ENCODE data around the gene ANKRD11.
"Not testable (repeated sequence)": the region's sequence is repeated elsewhere in the genome, so short reads cannot be mapped to it uniquely, and the experiment has no call there.

The ANKRD11 gene

DNA sequence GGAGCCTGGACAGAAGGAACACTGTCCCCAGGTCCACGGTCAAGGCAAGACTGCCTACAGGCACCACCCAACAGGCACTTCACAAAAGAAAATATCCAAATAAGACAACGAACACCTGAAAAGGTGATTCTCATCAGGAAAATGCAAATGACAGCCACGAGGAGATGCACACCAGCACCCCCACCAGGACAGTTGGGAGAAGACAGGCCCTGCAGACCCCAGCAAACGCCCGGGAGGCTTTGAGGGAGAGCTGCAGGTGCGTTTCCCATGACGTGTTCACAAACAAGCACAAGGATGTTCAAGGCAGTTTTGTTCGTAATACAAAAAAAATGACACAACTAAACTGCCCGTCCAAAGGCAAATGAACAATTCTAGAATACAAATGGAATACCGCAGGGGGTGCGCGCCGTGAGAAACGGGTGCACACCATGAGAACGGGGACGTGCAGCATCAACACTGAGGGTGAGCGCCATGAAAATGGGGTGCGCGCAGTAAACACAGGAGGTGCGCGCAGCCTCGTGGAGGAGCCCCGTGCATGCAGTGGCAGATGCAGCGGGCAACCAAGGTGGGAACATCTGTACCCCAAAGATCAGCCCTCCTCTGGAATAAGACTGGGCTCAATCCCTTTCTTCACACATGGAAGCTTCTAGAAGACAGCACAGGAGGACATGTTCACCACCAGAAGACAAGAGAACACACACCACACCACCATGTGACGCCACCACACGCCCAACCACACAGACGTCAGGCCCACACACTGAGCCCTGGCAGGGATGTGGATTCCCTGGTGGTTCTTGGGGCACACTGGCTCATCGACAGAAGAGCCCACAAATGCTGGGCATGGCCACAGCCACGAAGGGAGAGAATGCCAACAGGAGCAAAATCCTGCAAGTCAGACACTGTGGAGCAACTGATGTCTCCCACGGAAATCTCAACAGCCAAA lies 181.7 kb downstream of the ANKRD11 start:
- no peaks in the 10 kb centered on the region for H3K9me3 ChIP-seq (ENCODE audit: control insufficient read depth in 1 of 2, low read length in 2 of 2)
- H3K36me3 ChIP-seq (ENCODE audit: control insufficient read depth in 1 of 2, insufficient read depth in 2 of 2, low read length in 2 of 2): peaks cover 11 to 35% of the 10 kb centered on the region in 2 donors
- H3K4me3 ChIP-seq (ENCODE audit: low read depth in 1 of 2, low read length in 2 of 2): no peak overlapping the region
- H3K27me3 ChIP-seq (ENCODE audit: low read depth, low read length): no peaks in the 10 kb centered on the region
- no peaks in the 10 kb centered on the region for H3K4me1 ChIP-seq (ENCODE audit: control insufficient read depth in 1 of 2, insufficient read depth in 2 of 2, low read length in 2 of 2)
- H3K27ac ChIP-seq (ENCODE audit: low read length): no peak overlapping the region

DNA sequence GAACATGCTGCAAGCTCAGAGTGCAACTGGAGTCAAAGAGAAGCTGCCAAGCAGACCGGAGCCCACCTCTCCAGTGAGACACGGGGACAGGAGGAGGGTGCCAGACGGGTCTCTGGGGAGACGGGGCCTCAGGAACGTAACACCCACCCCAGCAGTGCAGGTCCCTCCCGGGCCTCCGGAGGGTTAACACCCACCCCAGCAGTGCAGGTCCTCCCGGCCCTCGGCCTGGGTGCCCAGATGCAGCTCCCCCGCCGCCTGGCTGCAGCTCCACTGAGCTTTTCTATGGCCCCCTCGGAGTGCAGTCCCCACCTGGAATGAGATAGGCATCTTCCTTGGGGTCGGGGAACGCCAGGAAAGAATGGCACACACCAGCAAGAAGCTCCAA lies 182.9 kb downstream of the ANKRD11 start:
- no peak overlapping the region for H3K27ac ChIP-seq (ENCODE audit: low read length)
- H3K4me3 ChIP-seq (ENCODE audit: low read depth in 1 of 2, low read length in 2 of 2): no peak overlapping the region
- H3K9me3 ChIP-seq (ENCODE audit: control insufficient read depth in 1 of 2, low read length in 2 of 2): no peaks in the 10 kb centered on the region
- H3K4me1 ChIP-seq (ENCODE audit: control insufficient read depth in 1 of 2, insufficient read depth in 2 of 2, low read length in 2 of 2): no peaks in the 10 kb centered on the region
- no peaks in the 10 kb centered on the region for H3K27me3 ChIP-seq (ENCODE audit: low read depth, low read length)
- H3K36me3 ChIP-seq (ENCODE audit: control insufficient read depth in 1 of 2, insufficient read depth in 2 of 2, low read length in 2 of 2): peaks cover 15 to 33% of the 10 kb centered on the region in 2 donors

DNA sequence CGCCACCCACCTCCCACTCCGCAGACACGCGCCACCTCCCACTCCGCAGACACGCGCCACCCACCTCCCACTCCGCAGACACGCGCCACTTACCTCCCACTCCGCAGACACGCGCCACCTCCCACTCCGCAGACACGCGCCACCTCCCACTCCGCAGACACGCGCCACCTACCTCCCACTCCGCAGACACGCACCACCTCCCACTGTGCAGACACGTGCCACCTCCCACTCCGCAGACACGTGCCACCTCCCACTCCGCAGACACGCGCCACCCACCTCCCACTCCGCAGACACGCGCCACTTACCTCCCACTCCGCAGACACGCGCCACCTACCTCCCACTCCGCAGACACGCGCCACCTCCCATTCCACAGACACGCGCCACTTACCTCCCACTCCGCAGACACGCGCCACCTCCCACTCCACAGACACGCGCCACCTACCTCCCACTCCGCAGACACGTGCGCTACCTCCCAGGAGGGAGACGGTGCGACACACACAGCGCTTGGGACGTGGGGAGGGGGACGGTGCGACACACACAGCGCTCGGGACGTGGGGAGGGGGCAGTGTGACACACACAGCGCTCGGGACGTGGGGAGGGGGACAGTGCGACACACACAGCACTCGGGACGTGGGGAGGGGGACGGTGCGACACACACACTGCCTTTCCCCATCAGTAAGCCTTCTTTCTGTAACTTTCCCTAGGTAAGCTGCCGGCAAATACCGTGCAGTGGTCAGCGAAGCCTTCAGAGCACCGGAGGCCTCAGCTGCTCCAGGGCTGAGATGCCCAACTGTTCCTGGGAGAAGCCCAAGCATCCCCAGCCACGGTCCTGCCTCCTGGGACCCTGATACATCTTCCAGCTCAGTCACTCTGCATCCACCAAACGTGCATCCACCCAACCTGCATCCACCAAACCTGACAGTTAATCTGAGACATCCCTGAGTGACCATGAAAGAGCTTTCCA lies 183.6 kb downstream of the ANKRD11 start:
- H3K27me3 ChIP-seq (ENCODE audit: low read depth, low read length); H3K9me3 ChIP-seq (ENCODE audit: control insufficient read depth in 1 of 2, low read length in 2 of 2); H3K4me1 ChIP-seq (ENCODE audit: control insufficient read depth in 1 of 2, insufficient read depth in 2 of 2, low read length in 2 of 2); H3K4me3 ChIP-seq (ENCODE audit: low read depth in 1 of 2, low read length in 2 of 2); H3K27ac ChIP-seq (ENCODE audit: low read length): not testable (repeated sequence)
- peaks cover 15 to 26% of the 10 kb centered on the region in 2 donors for H3K36me3 ChIP-seq (ENCODE audit: control insufficient read depth in 1 of 2, insufficient read depth in 2 of 2, low read length in 2 of 2)

DNA sequence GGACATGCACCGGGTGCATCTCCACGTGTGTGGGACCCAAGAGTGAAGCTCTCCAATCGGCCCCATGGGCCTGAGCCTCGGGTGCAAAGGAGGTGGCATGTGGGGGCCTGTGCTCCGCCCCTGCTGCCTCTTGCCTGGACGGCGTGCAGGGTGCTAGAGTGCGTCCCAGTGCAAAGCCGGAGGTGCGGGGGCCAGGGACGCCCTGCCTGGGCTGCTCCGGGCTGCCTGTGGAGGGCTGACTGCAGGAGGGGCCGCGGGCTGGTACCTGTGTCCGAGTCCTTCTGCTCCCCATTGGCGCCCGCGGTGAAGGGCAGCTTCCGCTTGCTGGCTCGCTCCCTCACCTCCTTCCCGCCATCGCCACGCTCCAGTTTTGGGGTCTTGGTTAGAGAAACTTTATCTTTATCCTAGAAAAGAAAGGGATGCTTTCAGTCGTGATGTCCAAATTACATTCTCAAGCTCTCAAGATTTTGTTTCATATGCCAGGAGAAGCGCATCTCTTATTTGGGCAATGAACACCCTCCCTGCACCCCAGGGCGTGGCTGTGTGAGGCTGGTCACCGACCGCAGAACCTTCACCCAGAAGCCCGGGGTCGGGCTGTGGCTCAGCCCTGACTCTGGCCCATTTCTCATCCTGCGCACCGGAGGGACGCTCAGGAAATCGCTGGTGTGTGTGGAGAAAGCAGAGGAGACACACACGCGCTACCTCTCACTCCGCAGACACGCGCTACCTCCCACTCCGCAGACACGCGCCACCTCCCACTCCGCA lies 185.2 kb downstream of the ANKRD11 start:
- Histone ChIP-seq H3K27me3 (ENCODE audit: low read depth, low read length) (no peaks in the 10 kb centered on the region), H3K4me3 (ENCODE audit: low read depth in 1 of 2, low read length in 2 of 2) (no peak overlapping the region), H3K27ac (ENCODE audit: low read length) (no peak overlapping the region), H3K9me3 (ENCODE audit: control insufficient read depth in 1 of 2, low read length in 2 of 2) (no peaks in the 10 kb centered on the region), H3K4me1 (ENCODE audit: control insufficient read depth in 1 of 2, insufficient read depth in 2 of 2, low read length in 2 of 2) (peaks cover 6 to 18% of the 10 kb centered on the region in 2 donors), H3K36me3 (ENCODE audit: control insufficient read depth in 1 of 2, insufficient read depth in 2 of 2, low read length in 2 of 2) (peaks cover 15 to 26% of the 10 kb centered on the region in 2 donors)

GRCh38 chr16:89304181-89304851 lies 186.0 kb downstream of the ANKRD11 start:
- no peak overlapping the region for H3K27ac ChIP-seq (ENCODE audit: low read length)
- no peaks in the 10 kb centered on the region for H3K27me3 ChIP-seq (ENCODE audit: low read depth, low read length)
- peaks cover 6 to 23% of the 10 kb centered on the region in 2 donors for H3K4me1 ChIP-seq (ENCODE audit: control insufficient read depth in 1 of 2, insufficient read depth in 2 of 2, low read length in 2 of 2)
- no peaks in the 10 kb centered on the region for H3K9me3 ChIP-seq (ENCODE audit: control insufficient read depth in 1 of 2, low read length in 2 of 2)
- H3K36me3 ChIP-seq (ENCODE audit: control insufficient read depth in 1 of 2, insufficient read depth in 2 of 2, low read length in 2 of 2): peaks cover 15 to 26% of the 10 kb centered on the region in 2 donors
- H3K4me3 ChIP-seq (ENCODE audit: low read depth in 1 of 2, low read length in 2 of 2): no peak overlapping the region

DNA sequence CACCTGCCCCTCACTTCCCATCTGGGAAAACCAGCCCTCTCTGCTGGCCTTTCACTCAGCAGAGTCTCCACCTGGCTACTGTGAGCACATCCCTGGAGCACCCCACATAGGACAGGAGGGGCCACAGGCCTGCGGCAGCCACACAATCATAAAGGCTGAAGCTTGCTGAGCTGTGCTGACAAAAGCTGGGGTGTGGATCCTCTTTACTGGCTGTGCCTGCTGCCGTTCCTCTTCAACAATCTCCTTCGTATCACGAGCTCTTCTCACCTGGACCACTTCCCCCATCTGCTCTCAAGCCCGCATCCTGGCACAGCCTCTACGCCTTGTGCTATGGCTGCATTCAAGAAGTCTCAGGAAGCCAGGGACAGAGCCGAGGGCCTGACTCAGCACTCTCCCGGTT lies 186.7 kb downstream of the ANKRD11 start:
- no peaks in the 10 kb centered on the region for H3K9me3 ChIP-seq (ENCODE audit: control insufficient read depth in 1 of 2, low read length in 2 of 2)
- H3K4me1 ChIP-seq (ENCODE audit: control insufficient read depth in 1 of 2, insufficient read depth in 2 of 2, low read length in 2 of 2): peaks cover 6 to 23% of the 10 kb centered on the region in 2 donors
- no peak overlapping the region for H3K4me3 ChIP-seq (ENCODE audit: low read depth in 1 of 2, low read length in 2 of 2)
- H3K36me3 ChIP-seq (ENCODE audit: control insufficient read depth in 1 of 2, insufficient read depth in 2 of 2, low read length in 2 of 2): peaks cover 15 to 22% of the 10 kb centered on the region in 2 donors
- H3K27ac ChIP-seq (ENCODE audit: low read length): no peak overlapping the region
- H3K27me3 ChIP-seq (ENCODE audit: low read depth, low read length): no peaks in the 10 kb centered on the region

DNA sequence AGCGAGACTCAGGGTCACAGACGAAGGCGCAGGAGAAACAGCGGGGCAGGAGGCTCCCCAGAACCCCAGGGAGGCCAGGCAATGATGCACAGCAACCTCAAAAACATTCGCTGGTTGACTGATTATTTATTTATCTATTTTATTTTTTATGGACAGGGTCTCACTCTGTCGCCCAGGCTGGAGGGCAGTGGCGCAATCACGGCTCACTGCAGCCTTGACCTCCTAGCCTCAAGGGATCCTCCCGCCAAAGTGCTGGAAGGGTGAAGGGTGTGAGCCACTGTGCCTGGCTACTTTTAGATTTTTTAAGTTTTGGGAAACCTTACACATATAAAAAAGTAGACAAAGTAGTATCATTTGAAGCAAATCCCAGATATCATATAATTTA lies 189.4 kb downstream of the ANKRD11 start:
- H3K4me1 ChIP-seq (ENCODE audit: control insufficient read depth in 1 of 2, insufficient read depth in 2 of 2, low read length in 2 of 2): peaks cover 6 to 27% of the 10 kb centered on the region in 2 donors
- no peak overlapping the region for H3K27ac ChIP-seq (ENCODE audit: low read length)
- no peak overlapping the region for H3K4me3 ChIP-seq (ENCODE audit: low read depth in 1 of 2, low read length in 2 of 2)
- H3K27me3 ChIP-seq (ENCODE audit: low read depth, low read length): no peaks in the 10 kb centered on the region
- H3K36me3 ChIP-seq (ENCODE audit: control insufficient read depth in 1 of 2, insufficient read depth in 2 of 2, low read length in 2 of 2): peaks cover 19 to 21% of the 10 kb centered on the region in 2 donors
- H3K9me3 ChIP-seq (ENCODE audit: control insufficient read depth in 1 of 2, low read length in 2 of 2): no peaks in the 10 kb centered on the region

DNA sequence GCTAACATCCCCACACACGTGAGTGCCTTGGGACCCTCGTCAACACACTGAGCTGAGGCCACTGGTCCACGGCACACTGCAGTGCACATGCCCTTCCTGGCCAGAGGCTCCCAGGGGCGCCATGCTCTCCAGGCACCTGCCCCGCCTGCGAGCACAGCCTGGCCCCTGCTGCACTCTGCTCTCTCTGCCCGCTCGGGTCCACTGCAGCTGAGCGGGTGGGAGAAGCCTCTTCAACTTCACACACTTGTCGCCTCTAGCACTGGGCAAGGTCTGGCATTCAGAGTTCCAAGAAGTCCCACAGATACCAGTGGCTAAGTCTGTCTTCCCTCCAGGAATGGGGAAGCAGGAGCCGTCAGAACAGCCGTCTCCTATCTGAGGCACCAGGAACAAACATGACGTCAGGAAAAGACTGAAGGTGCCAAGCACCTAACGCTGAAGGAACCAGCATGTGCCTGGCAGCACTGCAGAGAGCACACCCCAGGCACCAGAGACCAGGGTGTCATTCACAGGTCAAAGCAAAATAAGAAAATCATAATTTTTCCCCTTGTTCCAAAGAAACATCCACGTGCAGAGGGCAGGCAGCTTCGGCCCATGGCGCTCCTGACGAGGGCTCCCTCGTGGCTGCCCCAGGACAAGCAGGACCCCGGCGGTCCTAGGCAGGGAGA lies 189.9 kb downstream of the ANKRD11 start:
- Histone ChIP-seq H3K27ac (ENCODE audit: low read length) (peak overlapping the region; percentile 31), H3K27me3 (ENCODE audit: low read depth, low read length) (no peaks in the 10 kb centered on the region), H3K4me3 (ENCODE audit: low read depth in 1 of 2, low read length in 2 of 2) (no peak overlapping the region), H3K9me3 (ENCODE audit: control insufficient read depth in 1 of 2, low read length in 2 of 2) (no peaks in the 10 kb centered on the region), H3K36me3 (ENCODE audit: control insufficient read depth in 1 of 2, insufficient read depth in 2 of 2, low read length in 2 of 2) (peaks cover 19 to 21% of the 10 kb centered on the region in 2 donors), H3K4me1 (ENCODE audit: control insufficient read depth in 1 of 2, insufficient read depth in 2 of 2, low read length in 2 of 2) (peaks cover 6 to 27% of the 10 kb centered on the region in 2 donors)

GRCh38 chr16:89299357-89300111 lies 190.8 kb downstream of the ANKRD11 start:
- H3K9me3 ChIP-seq (ENCODE audit: control insufficient read depth in 1 of 2, low read length in 2 of 2); H3K4me3 ChIP-seq (ENCODE audit: low read depth in 1 of 2, low read length in 2 of 2); H3K27me3 ChIP-seq (ENCODE audit: low read depth, low read length); H3K27ac ChIP-seq (ENCODE audit: low read length): not testable (repeated sequence)
- peaks cover 6 to 30% of the 10 kb centered on the region in 2 donors for H3K4me1 ChIP-seq (ENCODE audit: control insufficient read depth in 1 of 2, insufficient read depth in 2 of 2, low read length in 2 of 2)
- H3K36me3 ChIP-seq (ENCODE audit: control insufficient read depth in 1 of 2, insufficient read depth in 2 of 2, low read length in 2 of 2): peaks cover 16 to 17% of the 10 kb centered on the region in 2 donors

Measured in muscle layer of duodenum (tissue), 2 donors.